Fibroblast of lung (primary cell): Measurements from ENCODE around the gene OGA.

Experiments
- CTCF ChIP-seq, 2 donors: IDR thresholded peaks in 1 of 2; conservative IDR thresholded peaks in 1 of 2; 1 replicate in 1 of 2; 2 replicates in 1 of 2; pipeline ENCODE4 v1.5.1; 2011 to 2012; ENCODE audit warnings: low read length in 2 of 2, control low read depth in 1 of 2, inconsistent platforms in 1 of 2, low read depth in 1 of 2, mild to moderate bottlenecking in 1 of 2
- EZH2 ChIP-seq: IDR thresholded peaks from 2 replicates; pipeline ENCODE4 v1.5.1; 2012; ENCODE audit warnings: low read length, control low read depth, mild to moderate bottlenecking; ENCODE audit errors: missing control alignments

- TF ChIP-seq EZH2 (no peak), CTCF (conservative IDR thresholded peaks at IDR 0.05 in 1 of 2, IDR thresholded peaks at IDR 0.05 in 1 of 2; ENCODE audit: low read depth in 1 of 2, low read length in 2 of 2) (no peak)
These were observed 1.9 kb downstream of the OGA start for GRCh38 chr10:101816376-101816775.
